H1 (cell line): ENCODE measurements around the gene TJP3.

Experiments used
- EP300 ChIP-seq, 2 experiments: IDR thresholded peaks; 1 replicate in 1 of 2; 2 replicates in 1 of 2; pipeline ENCODE4 v1.6.1; 2011 to 2012; ENCODE audit warnings: low read depth in 2 of 2, low read length in 2 of 2, mild to moderate bottlenecking in 2 of 2, borderline replicate concordance in 1 of 2, inconsistent platforms in 1 of 2, moderate library complexity in 1 of 2
- GTF2F1 ChIP-seq: IDR thresholded peaks from 2 replicates; pipeline ENCODE4 v1.6.1; 2012; ENCODE audit warnings: low read depth, low read length, improper control_type of control experiment, borderline replicate concordance
- NRF1 ChIP-seq: IDR thresholded peaks from 2 replicates; pipeline ENCODE4 v1.6.1; 2011; ENCODE audit warnings: mild to moderate bottlenecking, low read depth, low read length, improper control_type of control experiment
- POLR2AphosphoS5 ChIP-seq: IDR thresholded peaks from 2 replicates; pipeline ENCODE4 v1.6.1; 2011; ENCODE audit warnings: low read depth, low read length
- SP2 ChIP-seq: IDR thresholded peaks from 2 replicates; pipeline ENCODE4 v1.6.1; 2012; ENCODE audit warnings: mild to moderate bottlenecking, low read length, inconsistent platforms
- TF ChIP-seq, protein P1 (sequence below), 3 experiments: IDR thresholded peaks; 1 replicate in 2 of 3; 2 replicates in 1 of 3; pipeline versions ENCODE4 v1.5.1 to v1.6.1; 2011; ENCODE audit warnings: low read length in 3 of 3, mild to moderate bottlenecking in 3 of 3, inconsistent platforms in 2 of 3, low read depth in 1 of 3, moderate library complexity in 1 of 3; ENCODE audit not compliant: insufficient read depth in 1 of 3; ENCODE audit errors: control extremely low read depth in 1 of 3
- TF ChIP-seq, protein P2 (sequence below): IDR thresholded peaks from 2 replicates; pipeline ENCODE4 v1.6.1; 2012; ENCODE audit warnings: inconsistent platforms
- TF ChIP-seq, protein P3 (sequence below): IDR thresholded peaks from 2 replicates; pipeline ENCODE4 v1.6.1; 2011; ENCODE audit warnings: low read depth, mild to moderate bottlenecking, low read length; ENCODE audit not compliant: insufficient read depth

DNA sequence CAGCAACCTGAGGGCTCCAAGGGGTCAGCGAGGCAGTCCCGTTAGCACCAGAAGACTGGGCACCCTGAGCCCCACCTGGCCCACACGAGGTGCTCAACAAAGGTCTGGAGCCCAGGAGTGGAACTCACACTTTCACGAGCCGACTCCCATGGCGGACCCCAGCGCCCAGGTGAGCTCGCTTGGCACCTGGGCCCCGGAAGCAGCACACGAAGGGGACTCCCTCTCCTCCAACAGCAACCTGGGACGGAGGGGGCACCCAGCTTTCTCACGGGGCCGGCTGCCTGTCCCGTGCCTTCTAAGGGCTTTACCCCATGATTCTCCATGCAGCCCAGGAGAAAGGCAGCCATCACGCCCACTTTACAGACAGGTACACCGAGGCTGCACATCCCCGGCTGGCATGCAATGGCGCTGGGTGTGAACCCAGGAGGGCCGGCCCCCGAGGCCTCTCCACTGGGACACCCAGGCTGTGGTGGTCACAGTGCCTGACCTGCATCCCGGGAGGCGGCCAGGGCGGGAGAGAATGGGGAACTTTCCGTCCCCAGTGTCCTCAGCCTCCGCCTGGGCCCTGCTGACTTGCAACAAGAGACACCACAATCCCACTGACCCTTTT lies 13.0 kb upstream of the TJP3 start:
- TF ChIP-seq SP2 = no peak
- TF ChIP-seq, protein P1, sequence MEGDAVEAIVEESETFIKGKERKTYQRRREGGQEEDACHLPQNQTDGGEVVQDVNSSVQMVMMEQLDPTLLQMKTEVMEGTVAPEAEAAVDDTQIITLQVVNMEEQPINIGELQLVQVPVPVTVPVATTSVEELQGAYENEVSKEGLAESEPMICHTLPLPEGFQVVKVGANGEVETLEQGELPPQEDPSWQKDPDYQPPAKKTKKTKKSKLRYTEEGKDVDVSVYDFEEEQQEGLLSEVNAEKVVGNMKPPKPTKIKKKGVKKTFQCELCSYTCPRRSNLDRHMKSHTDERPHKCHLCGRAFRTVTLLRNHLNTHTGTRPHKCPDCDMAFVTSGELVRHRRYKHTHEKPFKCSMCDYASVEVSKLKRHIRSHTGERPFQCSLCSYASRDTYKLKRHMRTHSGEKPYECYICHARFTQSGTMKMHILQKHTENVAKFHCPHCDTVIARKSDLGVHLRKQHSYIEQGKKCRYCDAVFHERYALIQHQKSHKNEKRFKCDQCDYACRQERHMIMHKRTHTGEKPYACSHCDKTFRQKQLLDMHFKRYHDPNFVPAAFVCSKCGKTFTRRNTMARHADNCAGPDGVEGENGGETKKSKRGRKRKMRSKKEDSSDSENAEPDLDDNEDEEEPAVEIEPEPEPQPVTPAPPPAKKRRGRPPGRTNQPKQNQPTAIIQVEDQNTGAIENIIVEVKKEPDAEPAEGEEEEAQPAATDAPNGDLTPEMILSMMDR (IDR thresholded peaks at IDR 0.05; ENCODE audit: control extremely low read depth in 1 of 3, insufficient read depth in 1 of 3, low read depth in 1 of 3, low read length in 3 of 3) = no peak
- TF ChIP-seq NRF1 = no peak
- TF ChIP-seq, protein P2, sequence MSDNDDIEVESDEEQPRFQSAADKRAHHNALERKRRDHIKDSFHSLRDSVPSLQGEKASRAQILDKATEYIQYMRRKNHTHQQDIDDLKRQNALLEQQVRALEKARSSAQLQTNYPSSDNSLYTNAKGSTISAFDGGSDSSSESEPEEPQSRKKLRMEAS = no peak
- TF ChIP-seq EP300 (IDR thresholded peaks at IDR 0.05; ENCODE audit: borderline replicate concordance in 1 of 2, low read depth in 2 of 2, low read length in 2 of 2) = no peak
- TF ChIP-seq POLR2AphosphoS5 = no peak
- TF ChIP-seq, protein P3, sequence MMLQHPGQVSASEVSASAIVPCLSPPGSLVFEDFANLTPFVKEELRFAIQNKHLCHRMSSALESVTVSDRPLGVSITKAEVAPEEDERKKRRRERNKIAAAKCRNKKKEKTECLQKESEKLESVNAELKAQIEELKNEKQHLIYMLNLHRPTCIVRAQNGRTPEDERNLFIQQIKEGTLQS = no peak
- no peak for TF ChIP-seq GTF2F1
